Smooth muscle cell (in vitro differentiated cells): ENCODE data around the gene ASB7. TPM values are rescaled to one million over a fixed set of nuclear protein-coding genes. Genes with fewer than 3 reads are reported as not detected.

Experiments
- DNase-seq: peaks from one replicate; lab custom pipeline; 2025; ENCODE audit not compliant: unreplicated experiment; lab: John Stamatoyannopoulos, UW
- H2AFZ ChIP-seq: fragments of 200-600 bp; sonication (generic); 2 replicates; pipeline ENCODE4 v1.6.0; 2016; ENCODE audit warnings: antibody characterized with exemption, low read depth, mild to moderate bottlenecking
- H3F3A ChIP-seq: fragments of 200-600 bp; sonication (generic); 2 replicates; pipeline ENCODE4 v1.6.0; 2017; ENCODE audit warnings: antibody characterized with exemption, low read depth
- H3K27ac ChIP-seq: fragments of 200-600 bp; sonication (generic); 2 replicates; pipeline ENCODE4 v1.5.1; 2016; ENCODE audit warnings: low read depth, mild to moderate bottlenecking
- H3K27me3 ChIP-seq: fragments of 200-600 bp; sonication (generic); 2 replicates; pipeline ENCODE4 v1.6.1; 2016; ENCODE audit warnings: low read depth, mild to moderate bottlenecking
- H3K36me3 ChIP-seq: fragments of 200-600 bp; sonication (generic); 2 replicates; pipeline ENCODE4 v1.5.1; 2016; ENCODE audit warnings: low read depth
- H3K4me1 ChIP-seq: fragments of 200-600 bp; sonication (generic); 2 replicates; pipeline ENCODE4 v1.5.1; 2016; ENCODE audit warnings: low read depth
- H3K4me2 ChIP-seq: fragments of 200-600 bp; sonication (generic); 2 replicates; pipeline ENCODE4 v1.6.0; 2016; ENCODE audit warnings: mild to moderate bottlenecking
- H3K4me3 ChIP-seq: fragments of 200-600 bp; sonication (generic); 2 replicates; pipeline ENCODE4 v1.5.1; 2016; ENCODE audit warnings: mild to moderate bottlenecking
- H3K79me2 ChIP-seq: fragments of 200-600 bp; sonication (generic); 2 replicates; pipeline ENCODE4 v1.6.0; 2016; ENCODE audit warnings: low read depth, mild to moderate bottlenecking
- H3K9ac ChIP-seq: fragments of 200-600 bp; sonication (generic); 2 replicates; pipeline ENCODE4 v1.6.0; 2016; ENCODE audit warnings: low read depth
- H3K9me3 ChIP-seq: fragments of 200-600 bp; sonication (generic); replicated peaks from 2 replicates; pipeline ENCODE4 v1.5.1; 2016; ENCODE audit warnings: low read depth
- H4K20me1 ChIP-seq: fragments of 200-600 bp; sonication (generic); 2 replicates; pipeline ENCODE4 v1.6.0; 2016; ENCODE audit warnings: low read depth
- CTCF ChIP-seq: fragments of 200-600 bp; sonication (generic); IDR thresholded peaks from 2 replicates; pipeline ENCODE4 v1.5.1; 2017; ENCODE audit warnings: borderline replicate concordance, mild to moderate bottlenecking, antibody characterized with exemption; ENCODE audit not compliant: insufficient read depth, poor library complexity, severe bottlenecking
- WGBS: methylation state at CpG from one replicate; pipeline ENCODE4 v1.1.7; 2016; ENCODE audit warnings: low lambda C conversion rate; 5-methylcytosine and 5-hydroxymethylcytosine counted together
- polyA plus RNA-seq: library from polyadenylated mRNA; unstranded; fragments of >200 nt; fragmentation: Nextera tagmentation; extraction: Ambion mirVana; gene quantifications from 2 replicates; pipeline ENCODE4 v1.2.1, GENCODE V29; 2016
- total RNA-seq: library from RNA; depleted of rRNA; stranded (reverse); fragments of >200 nt; gene quantifications from 2 replicates; pipeline ENCODE4 v1.2.3, GENCODE V29; 2014

The ASB7 gene
- total and polyA plus RNA-seq, 2 experiments from 2014 or later: 6.2 to 9.5 TPM

GRCh38 chr15:100682468-100682867 lies 80.1 kb downstream of the ASB7 start:
- TF ChIP-seq CTCF: no peak
- H3K4me2 ChIP-seq: no peak overlapping the region
- DNase-seq: no peak
- H3K27ac ChIP-seq: no peak overlapping the region
- H3K79me2 ChIP-seq: no peaks in the 10 kb centered on the region
- 37% methylated on average over 4 of the region's 4 CpGs for WGBS
- H3K27me3 ChIP-seq: no peaks in the 10 kb centered on the region
- peaks cover 2% of the 10 kb centered on the region for H3K4me1 ChIP-seq
- H3K4me3 ChIP-seq: no peak overlapping the region
- H3K9ac ChIP-seq: no peak overlapping the region
- no peaks in the 10 kb centered on the region for H3K9me3 ChIP-seq
- H3F3A ChIP-seq: no peaks in the 10 kb centered on the region
- H2AFZ ChIP-seq: no peak overlapping the region
- no peaks in the 10 kb centered on the region for H3K36me3 ChIP-seq
- no peaks in the 10 kb centered on the region for H4K20me1 ChIP-seq

DNA sequence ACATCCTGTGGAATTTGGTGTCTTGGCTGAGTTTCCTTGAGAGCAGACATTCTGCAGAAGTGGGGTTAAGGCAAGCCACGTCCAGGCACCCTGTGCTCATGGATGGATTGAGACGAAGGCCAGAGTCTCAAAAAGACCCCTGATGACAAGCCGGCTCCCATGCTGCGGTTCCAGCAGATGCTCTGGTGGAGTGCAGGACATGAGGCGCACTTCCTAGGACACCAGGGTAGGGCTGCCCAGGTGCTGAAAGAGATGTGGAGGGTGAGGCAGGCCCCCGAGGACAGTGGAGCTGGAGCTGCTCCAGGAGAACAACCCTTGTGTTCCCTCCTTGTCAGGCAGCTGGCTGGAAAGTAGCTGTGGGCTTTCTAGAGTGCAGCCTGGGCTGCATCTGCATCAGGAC lies 81.0 kb downstream of the ASB7 start:
- H3K27me3 ChIP-seq: no peaks in the 10 kb centered on the region
- no peaks in the 10 kb centered on the region for H4K20me1 ChIP-seq
- no peaks in the 10 kb centered on the region for H3K36me3 ChIP-seq
- no peak overlapping the region for H3K4me2 ChIP-seq
- H3K9ac ChIP-seq: no peak overlapping the region
- no peak for TF ChIP-seq CTCF
- no peak overlapping the region for H3K27ac ChIP-seq
- H3K4me3 ChIP-seq: no peak overlapping the region
- DNase-seq: no peak
- H3K79me2 ChIP-seq: no peaks in the 10 kb centered on the region
- no peaks in the 10 kb centered on the region for H3F3A ChIP-seq
- no peak overlapping the region for H2AFZ ChIP-seq
- peaks cover 8% of the 10 kb centered on the region for H3K4me1 ChIP-seq
- WGBS: 87% methylated on average over 6 of the region's 6 CpGs
- no peaks in the 10 kb centered on the region for H3K9me3 ChIP-seq

DNA sequence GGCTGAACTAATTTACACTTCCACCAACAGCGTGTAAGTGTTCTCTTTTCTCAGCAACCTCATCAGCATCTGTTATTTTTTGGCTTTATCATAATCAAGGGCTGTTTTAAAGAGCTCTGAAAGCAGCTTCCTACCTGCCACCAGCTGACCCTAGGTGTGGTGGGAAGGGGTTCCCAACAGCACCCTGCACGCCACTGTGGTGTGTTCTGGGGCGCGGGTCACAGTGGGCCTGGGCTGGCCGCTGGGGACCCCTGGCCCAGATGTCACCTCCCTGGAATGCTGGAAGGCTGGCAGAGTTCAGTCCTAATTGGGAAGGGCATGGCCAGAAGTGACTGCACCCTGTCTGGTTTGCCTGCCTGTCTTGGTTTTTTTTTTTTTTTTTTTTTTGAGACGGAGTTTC lies 82.2 kb downstream of the ASB7 start:
- Histone ChIP-seq H3K27ac (no peak overlapping the region), H3F3A (no peaks in the 10 kb centered on the region), H2AFZ (no peak overlapping the region), H4K20me1 (no peaks in the 10 kb centered on the region), H3K36me3 (no peaks in the 10 kb centered on the region), H3K79me2 (no peaks in the 10 kb centered on the region), H3K9ac (no peak overlapping the region), H3K9me3 (no peaks in the 10 kb centered on the region), H3K4me1 (peaks cover 8% of the 10 kb centered on the region), H3K27me3 (no peaks in the 10 kb centered on the region), H3K4me2 (no peak overlapping the region), H3K4me3 (no peak overlapping the region)
- WGBS: 96% methylated on average over 6 of the region's 6 CpGs
- no peak for TF ChIP-seq CTCF
- no peak for DNase-seq

- H3K9me3 ChIP-seq: no peaks in the 10 kb centered on the region
- no peak for DNase-seq
Observed at GRCh38 chr15:100686021-100686724, 83.8 kb downstream of the ASB7 start.

More at GRCh38 chr15:100686021-100686724, 83.8 kb downstream of the ASB7 start:
- WGBS: 91% methylated on average over 21 of the region's 23 CpGs
- Histone ChIP-seq H3F3A (no peaks in the 10 kb centered on the region), H3K9ac (no peak overlapping the region), H3K4me1 (peaks cover 8% of the 10 kb centered on the region), H3K4me2 (no peak overlapping the region), H3K4me3 (no peak overlapping the region), H3K27me3 (no peaks in the 10 kb centered on the region), H2AFZ (no peak overlapping the region), H3K36me3 (no peaks in the 10 kb centered on the region), H4K20me1 (no peaks in the 10 kb centered on the region), H3K27ac (no peak overlapping the region), H3K79me2 (no peaks in the 10 kb centered on the region)
- no peak for TF ChIP-seq CTCF
